ENCODE data around the gene PFDN6. TPM values are rescaled to one million over a fixed set of nuclear protein-coding genes. Genes with fewer than 3 reads are reported as not detected.

The PFDN6 gene
- 43.2 and 46.1 TPM in 2 replicates for total RNA-seq (2012; rRNA removed)

DNA sequence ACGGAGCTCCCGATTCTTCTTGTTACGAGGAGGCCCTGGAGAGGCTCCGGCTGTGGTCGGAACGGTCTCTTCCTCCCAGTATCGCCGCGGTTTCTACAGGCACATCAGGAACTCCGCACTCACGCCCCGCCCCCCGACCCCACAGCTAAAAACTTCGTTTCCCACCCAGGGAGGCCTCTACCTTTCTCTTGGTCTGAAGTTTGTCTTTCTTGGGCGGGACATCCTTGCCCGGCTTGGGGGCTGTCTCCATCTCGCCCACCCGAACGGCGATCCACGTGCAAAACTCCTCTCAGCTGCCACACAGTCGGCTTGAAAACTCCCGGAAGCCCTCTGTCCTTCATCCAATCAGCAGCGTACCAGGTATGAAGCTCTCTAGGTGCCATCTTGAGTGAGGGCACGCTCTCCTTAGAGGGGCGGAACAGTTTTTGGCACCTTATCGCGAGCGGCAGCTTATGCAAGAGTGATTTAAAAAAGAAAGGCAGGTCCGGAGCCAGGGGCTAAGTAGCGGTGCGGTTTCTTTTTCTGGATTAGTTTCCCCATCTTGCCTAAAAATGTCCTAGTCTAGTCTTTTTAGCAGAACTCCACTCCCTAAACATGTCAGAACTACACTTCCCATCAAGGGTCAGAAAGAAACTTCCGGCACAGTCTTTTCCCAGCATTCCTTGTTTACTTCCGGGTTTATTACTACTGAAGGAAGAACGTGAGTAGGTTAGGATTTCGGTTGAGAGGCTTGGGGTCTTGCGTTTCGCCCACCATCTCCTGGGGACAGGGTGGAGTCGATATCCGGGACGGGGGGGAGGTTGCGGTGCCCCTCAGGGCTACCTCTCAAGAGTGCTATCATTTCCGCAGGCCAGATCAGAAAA lies at the start of gene PFDN6, which contains the start of gene WDR46:
Gene PFDN6, plus strand, starts transcription at position 681 of the 863 bp plus-strand sequence. CDS start 256 bp downstream, outside the sequence.
Gene WDR46, minus strand, starts transcription at position 319 of the 863 bp plus-strand sequence. Its CDS starts 69 bp downstream, at position 250.
- Histone ChIP-seq H3K9ac (ENCODE audit: low read depth, low read length) (peak within 1 kb of the TSS; percentile 90), H3K4me2 (ENCODE audit: low read length) (peak within 1 kb of the TSS; percentile 93), H3K4me3 (ENCODE audit: low read length) (peak within 1 kb of the TSS; percentile 98), H3K9me3 (replicated peaks; ENCODE audit: low read length) (no peaks in the 10 kb centered on the region), H3K4me1 (ENCODE audit: control insufficient read depth, insufficient read depth, low read length) (peaks cover 16% of the 10 kb centered on the region), H3K27me3 (ENCODE audit: control insufficient read depth, insufficient read depth, low read length) (no peaks in the 10 kb centered on the region), H3K36me3 (ENCODE audit: insufficient read depth, low read length) (peaks cover 43% of the 10 kb centered on the region)

DNA sequence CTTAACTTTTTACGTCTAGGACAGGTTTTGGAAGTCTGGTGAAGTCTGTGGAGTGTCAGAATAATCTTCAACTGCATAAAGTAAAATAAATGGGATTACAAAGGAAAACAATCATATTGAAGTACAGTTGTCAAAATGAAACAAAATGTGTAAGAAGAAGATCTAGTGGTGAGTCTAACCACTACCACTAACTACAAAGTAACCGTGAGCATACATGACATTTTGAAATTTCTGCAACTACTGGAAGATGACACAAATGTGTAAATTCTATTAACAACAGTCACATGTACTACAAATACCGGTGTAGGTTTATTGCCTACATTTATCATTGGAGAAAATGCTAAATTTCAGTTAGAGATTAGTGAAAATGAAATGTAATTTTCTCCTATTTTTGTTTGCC lies 47.4 kb upstream of the PFDN6 start:
- H3K9ac ChIP-seq (ENCODE audit: low read depth, low read length), result no peak overlapping the region

DNA sequence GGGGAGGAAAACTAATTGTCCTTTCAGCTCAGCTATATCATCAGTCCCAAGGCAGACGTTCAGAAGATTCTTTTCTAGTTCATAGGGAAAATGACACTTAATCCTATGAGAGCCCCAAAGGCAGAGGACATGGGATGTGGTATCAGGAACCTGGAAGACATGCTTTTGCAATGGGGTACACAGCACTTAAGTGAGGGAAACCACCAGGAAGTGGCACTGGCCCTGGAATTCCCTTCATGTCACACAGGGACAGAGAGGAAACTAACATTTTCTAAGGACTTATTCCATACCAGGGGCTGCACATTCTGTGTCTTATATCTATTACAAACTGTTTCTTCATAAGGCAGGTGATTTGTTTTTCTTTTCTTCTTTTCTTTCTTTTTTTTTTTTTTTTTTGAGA lies 45.9 kb upstream of the PFDN6 start:
- Histone ChIP-seq H3K9ac (ENCODE audit: low read depth, low read length) (no peak overlapping the region), H3K36me3 (ENCODE audit: insufficient read depth, low read length) (no peaks in the 10 kb centered on the region), H3K4me3 (ENCODE audit: low read length) (no peak overlapping the region), H3K4me2 (ENCODE audit: low read length) (no peak overlapping the region), H3K4me1 (ENCODE audit: control insufficient read depth, insufficient read depth, low read length) (peaks cover 5% of the 10 kb centered on the region), H3K27me3 (ENCODE audit: control insufficient read depth, insufficient read depth, low read length) (peaks cover 30% of the 10 kb centered on the region), H3K9me3 (replicated peaks; ENCODE audit: low read length) (no peaks in the 10 kb centered on the region)

More for the DNA sequence above, 47.4 kb upstream of the PFDN6 start:
- Histone ChIP-seq H3K4me2 (ENCODE audit: low read length) (no peak overlapping the region), H3K27me3 (ENCODE audit: control insufficient read depth, insufficient read depth, low read length) (peaks cover 37% of the 10 kb centered on the region), H3K9me3 (replicated peaks; ENCODE audit: low read length) (no peaks in the 10 kb centered on the region), H3K36me3 (ENCODE audit: insufficient read depth, low read length) (no peaks in the 10 kb centered on the region), H3K4me1 (ENCODE audit: control insufficient read depth, insufficient read depth, low read length) (no peaks in the 10 kb centered on the region), H3K4me3 (ENCODE audit: low read length) (no peak overlapping the region)

- Histone ChIP-seq H3K4me2 (ENCODE audit: low read length) (peak overlapping the region; percentile 96), H3K4me3 (ENCODE audit: low read length) (peak overlapping the region; percentile 72), H3K9ac (ENCODE audit: low read depth, low read length) (peak overlapping the region; percentile 85), H3K4me1 (ENCODE audit: control insufficient read depth, insufficient read depth, low read length) (peaks cover 29% of the 10 kb centered on the region), H3K27me3 (ENCODE audit: control insufficient read depth, insufficient read depth, low read length) (peaks cover 5% of the 10 kb centered on the region), H3K9me3 (replicated peaks; ENCODE audit: low read length) (no peaks in the 10 kb centered on the region), H3K36me3 (ENCODE audit: insufficient read depth, low read length) (peaks cover 10% of the 10 kb centered on the region)
These were observed 41.3 kb upstream of the PFDN6 start for GRCh38 chr6:33247977-33248642.

DNA sequence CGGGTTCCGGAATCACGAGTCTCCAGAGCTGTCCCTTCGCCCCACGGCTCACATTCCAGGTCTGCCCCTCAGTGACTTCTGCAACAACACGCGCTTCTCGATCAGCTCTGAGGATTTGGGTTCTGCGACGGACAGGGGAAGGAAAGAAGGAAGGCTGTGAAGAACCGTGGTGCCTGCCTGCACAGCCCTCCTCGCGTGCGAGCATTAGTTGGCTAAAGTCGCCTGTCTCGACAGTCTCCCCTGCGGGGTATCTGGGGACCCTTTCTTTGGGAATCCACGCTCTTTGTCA lies 40.8 kb upstream of the PFDN6 start:
- Histone ChIP-seq H3K27me3 (ENCODE audit: control insufficient read depth, insufficient read depth, low read length) (no peaks in the 10 kb centered on the region), H3K4me3 (ENCODE audit: low read length) (peak overlapping the region; percentile 72), H3K36me3 (ENCODE audit: insufficient read depth, low read length) (peaks cover 10% of the 10 kb centered on the region), H3K9ac (ENCODE audit: low read depth, low read length) (peak overlapping the region; percentile 85), H3K4me2 (ENCODE audit: low read length) (peak overlapping the region; percentile 96), H3K4me1 (ENCODE audit: control insufficient read depth, insufficient read depth, low read length) (peaks cover 29% of the 10 kb centered on the region), H3K9me3 (replicated peaks; ENCODE audit: low read length) (no peaks in the 10 kb centered on the region)

DNA sequence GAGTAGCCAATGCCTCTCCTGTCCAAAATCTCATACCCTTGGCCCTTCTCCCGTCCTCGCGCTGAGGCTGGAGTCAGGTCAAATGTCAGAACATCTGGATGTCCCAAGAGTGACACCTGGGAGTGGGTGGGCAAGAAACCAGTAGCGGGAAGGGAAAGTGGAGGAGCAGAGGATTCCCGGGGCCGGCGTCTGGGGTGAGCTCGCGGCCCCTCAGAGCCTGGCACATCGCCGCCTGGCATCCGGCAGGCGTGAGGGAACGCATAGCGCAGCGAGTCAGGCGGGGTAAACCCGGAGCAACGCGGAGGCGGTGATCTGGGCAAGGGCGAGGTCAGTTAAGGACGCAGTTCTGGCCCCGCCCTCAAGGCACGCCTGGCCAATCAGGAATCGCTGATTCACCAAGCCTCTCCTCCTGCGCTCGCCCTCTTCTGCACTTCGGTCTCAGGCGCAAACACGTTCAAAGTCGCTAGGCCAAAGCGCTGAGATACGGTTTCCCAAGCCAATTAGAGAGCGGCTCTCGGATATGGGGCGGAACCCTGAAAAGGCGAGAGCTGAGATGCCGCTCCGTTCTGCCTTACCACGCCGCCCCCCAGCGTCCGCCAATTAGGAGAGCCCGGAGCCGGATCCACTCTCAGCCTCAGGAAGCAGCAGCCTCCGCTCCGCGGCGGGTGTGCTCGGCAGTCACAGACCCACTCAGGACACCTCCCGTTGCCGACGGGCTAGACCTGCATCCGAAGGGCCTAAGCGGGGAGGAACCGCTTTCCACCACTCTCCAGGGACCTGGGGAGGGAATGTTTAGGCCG lies 40.3 kb upstream of the PFDN6 start:
- H3K9ac ChIP-seq (ENCODE audit: low read depth, low read length), result peak overlapping the region; percentile 90
- H3K36me3 ChIP-seq (ENCODE audit: insufficient read depth, low read length), result peaks cover 10% of the 10 kb centered on the region
- H3K27me3 ChIP-seq (ENCODE audit: control insufficient read depth, insufficient read depth, low read length), result no peaks in the 10 kb centered on the region
- peak overlapping the region; percentile 81 for H3K4me3 ChIP-seq (ENCODE audit: low read length)
- H3K9me3 ChIP-seq (replicated peaks; ENCODE audit: low read length), result no peaks in the 10 kb centered on the region
- H3K4me1 ChIP-seq (ENCODE audit: control insufficient read depth, insufficient read depth, low read length), result peaks cover 29% of the 10 kb centered on the region
- H3K4me2 ChIP-seq (ENCODE audit: low read length), result peak overlapping the region; percentile 96

GRCh38 chr6:33249732-33250630 lies 39.4 kb upstream of the PFDN6 start:
- Histone ChIP-seq H3K4me3 (ENCODE audit: low read length) (peak overlapping the region; percentile 81), H3K27me3 (ENCODE audit: control insufficient read depth, insufficient read depth, low read length) (no peaks in the 10 kb centered on the region), H3K9me3 (replicated peaks; ENCODE audit: low read length) (no peaks in the 10 kb centered on the region), H3K4me1 (ENCODE audit: control insufficient read depth, insufficient read depth, low read length) (peaks cover 29% of the 10 kb centered on the region), H3K4me2 (ENCODE audit: low read length) (peak overlapping the region; percentile 96), H3K9ac (ENCODE audit: low read depth, low read length) (peak overlapping the region; percentile 90), H3K36me3 (ENCODE audit: insufficient read depth, low read length) (peaks cover 10% of the 10 kb centered on the region)

DNA sequence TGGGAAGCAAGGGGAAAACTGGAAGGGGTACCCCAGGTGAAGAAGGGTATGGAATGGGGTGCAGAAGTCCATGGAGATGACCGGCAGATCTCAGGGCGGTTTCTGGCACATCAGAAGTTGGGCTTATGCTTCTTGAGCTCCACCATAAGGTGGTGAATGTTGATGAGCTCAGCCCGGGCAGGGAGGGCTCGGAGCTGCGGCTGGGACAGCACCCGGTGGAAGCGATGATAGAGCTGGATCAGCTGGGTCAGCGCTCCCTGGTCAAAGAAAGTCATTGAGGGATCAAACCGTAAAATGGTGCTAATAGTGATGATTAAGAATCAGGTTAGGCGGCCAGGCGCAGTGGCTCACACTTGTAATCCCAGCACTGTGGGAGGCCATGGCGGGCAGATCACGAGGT lies 38.7 kb upstream of the PFDN6 start:
- Histone ChIP-seq H3K4me1 (ENCODE audit: control insufficient read depth, insufficient read depth, low read length) (peaks cover 29% of the 10 kb centered on the region), H3K36me3 (ENCODE audit: insufficient read depth, low read length) (peaks cover 10% of the 10 kb centered on the region), H3K4me3 (ENCODE audit: low read length) (peak overlapping the region; percentile 51), H3K4me2 (ENCODE audit: low read length) (peak overlapping the region; percentile 96), H3K9ac (ENCODE audit: low read depth, low read length) (no peak overlapping the region), H3K9me3 (replicated peaks; ENCODE audit: low read length) (no peaks in the 10 kb centered on the region), H3K27me3 (ENCODE audit: control insufficient read depth, insufficient read depth, low read length) (no peaks in the 10 kb centered on the region)

- Histone ChIP-seq H3K9ac (ENCODE audit: low read depth, low read length) (no peak overlapping the region), H3K9me3 (replicated peaks; ENCODE audit: low read length) (no peaks in the 10 kb centered on the region), H3K4me2 (ENCODE audit: low read length) (no peak overlapping the region), H3K4me3 (ENCODE audit: low read length) (no peak overlapping the region), H3K36me3 (ENCODE audit: insufficient read depth, low read length) (peaks cover 10% of the 10 kb centered on the region), H3K4me1 (ENCODE audit: control insufficient read depth, insufficient read depth, low read length) (peaks cover 29% of the 10 kb centered on the region), H3K27me3 (ENCODE audit: control insufficient read depth, insufficient read depth, low read length) (no peaks in the 10 kb centered on the region)
These were observed 37.9 kb upstream of the PFDN6 start for GRCh38 chr6:33251395-33252012.

DNA sequence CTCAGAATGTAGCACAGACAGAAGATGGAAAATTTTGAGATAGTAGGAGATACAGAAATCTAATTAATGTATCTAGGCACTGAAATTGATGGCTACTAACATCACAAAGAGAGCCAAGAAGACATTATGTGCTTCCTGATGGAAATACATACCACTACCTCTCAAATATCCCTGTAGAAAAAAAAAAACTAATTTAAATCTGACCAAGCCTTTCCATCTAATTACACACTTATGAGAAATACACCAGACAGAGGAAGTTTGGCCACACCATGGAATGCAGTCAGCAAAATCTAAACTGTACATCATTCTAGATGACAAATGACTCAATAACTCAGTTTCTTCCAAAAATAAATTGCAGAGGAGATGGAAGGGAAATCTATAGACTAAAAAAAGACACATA lies 36.6 kb upstream of the PFDN6 start:
- peaks cover 29% of the 10 kb centered on the region for H3K4me1 ChIP-seq (ENCODE audit: control insufficient read depth, insufficient read depth, low read length)
- no peak overlapping the region for H3K9ac ChIP-seq (ENCODE audit: low read depth, low read length)
- no peaks in the 10 kb centered on the region for H3K9me3 ChIP-seq (replicated peaks; ENCODE audit: low read length)
- no peaks in the 10 kb centered on the region for H3K27me3 ChIP-seq (ENCODE audit: control insufficient read depth, insufficient read depth, low read length)
- H3K36me3 ChIP-seq (ENCODE audit: insufficient read depth, low read length), result peaks cover 10% of the 10 kb centered on the region
- H3K4me3 ChIP-seq (ENCODE audit: low read length), result no peak overlapping the region
- no peak overlapping the region for H3K4me2 ChIP-seq (ENCODE audit: low read length)

Measured in skeletal muscle satellite cell (primary cell).